HTERT RPE-1 (cell line): ENCODE data around the gene TLCD2.
"Not testable (repeated sequence)": the region's sequence is repeated elsewhere in the genome, so short reads cannot be mapped to it uniquely, and the experiment has no call there.

Source experiments
- in situ Hi-C: fragments of 300-500 bp; cut with MboI; formaldehyde crosslinking; loops from 4 replicates; pipeline ENCODE4 v1.14.3; 2020; ENCODE audit warnings: low sequenced_read_pairs

The TLCD2 gene

DNA sequence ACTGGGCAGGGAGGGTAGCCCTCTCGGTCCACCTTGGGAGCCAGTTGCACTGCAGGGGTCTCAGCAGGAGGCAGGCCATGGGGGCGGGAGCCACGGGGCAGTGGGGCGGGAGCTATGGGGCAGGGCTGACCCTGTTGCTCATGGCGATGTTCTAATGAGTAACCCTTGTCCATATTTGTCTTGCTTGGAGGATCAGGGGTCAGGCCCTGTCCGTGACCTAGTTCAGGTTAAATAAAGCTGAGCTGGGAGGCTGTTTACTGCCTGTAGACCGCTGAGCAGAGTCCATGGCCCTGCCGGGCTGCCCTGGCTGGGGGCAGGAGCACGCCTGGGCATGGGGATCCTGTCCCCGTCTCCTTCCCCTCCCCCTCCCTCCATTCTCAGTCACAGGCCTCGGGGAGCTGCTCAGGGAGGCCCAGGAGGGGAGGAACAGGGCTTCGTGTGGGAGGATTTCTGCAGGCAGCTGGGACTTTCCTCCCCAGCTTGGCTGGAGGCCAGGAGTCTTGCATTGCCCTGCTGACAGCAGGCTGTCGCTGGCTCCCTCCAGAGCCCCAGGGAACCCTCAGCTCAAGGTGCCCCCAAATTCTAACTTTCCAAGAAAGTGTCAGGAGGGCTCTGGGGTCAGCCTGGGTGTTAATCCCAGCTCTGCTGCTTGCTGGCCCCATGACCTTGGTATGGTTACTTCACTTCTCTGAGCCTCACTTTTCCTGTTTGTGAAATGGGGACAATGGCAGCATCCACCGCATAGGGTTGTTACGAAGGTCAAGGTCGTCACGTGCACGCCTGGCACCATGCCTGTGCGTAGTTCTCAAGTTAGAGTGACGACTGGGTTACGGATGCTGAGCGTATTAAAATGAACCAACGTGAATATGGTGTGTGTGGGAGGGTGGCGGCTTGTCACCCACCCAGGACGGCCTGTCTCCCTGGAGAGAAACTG, 26.4 kb upstream of the TLCD2 start:
- in situ Hi-C loops, result no loop called here

DNA sequence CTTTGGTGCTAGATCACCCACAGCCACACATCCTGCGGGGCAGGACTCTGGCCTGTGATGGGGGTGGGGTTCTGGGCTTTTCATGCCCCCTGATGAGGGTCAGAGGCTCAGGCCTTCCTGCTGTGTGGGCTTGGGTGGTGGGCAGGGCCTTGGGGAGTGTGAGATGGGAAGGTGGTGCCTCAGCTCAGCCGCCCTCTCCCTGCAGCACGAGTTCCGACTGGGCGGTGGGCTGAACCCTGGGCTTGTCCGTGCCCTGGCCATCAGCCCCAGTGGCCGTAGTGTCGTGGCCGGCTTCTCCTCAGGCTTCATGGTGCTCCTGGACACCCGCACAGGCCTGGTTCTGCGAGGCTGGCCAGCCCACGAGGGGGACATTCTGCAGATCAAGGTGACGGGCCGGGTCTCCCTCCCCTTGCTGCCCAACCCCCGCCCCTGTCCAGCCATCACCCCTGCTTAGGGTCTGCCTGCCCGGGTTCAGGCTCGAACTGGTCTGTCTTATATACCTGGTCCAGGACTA, 25.7 kb upstream of the TLCD2 start:
- in situ Hi-C loops, result no loop called here

DNA sequence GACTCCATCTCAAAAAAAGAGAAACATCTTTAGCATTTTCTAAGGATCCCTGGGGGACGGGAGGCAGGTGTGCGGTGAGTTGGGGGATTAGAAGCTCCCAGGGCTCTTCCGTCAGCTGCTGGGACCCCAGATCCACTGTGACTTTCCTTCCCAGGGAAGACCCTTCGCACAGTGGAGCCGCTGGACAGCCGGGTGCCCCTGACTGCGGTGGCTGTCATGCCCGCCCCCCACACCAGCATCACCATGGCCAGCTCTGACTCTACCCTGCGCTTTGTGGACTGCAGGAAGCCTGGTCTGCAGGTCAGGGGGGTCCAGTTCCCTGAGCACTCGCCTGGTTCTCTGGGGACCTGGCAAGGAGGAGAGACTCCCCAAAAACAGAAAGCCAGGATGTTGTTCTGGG, 25.2 kb upstream of the TLCD2 start:
- in situ Hi-C loops, result no loop called here

DNA sequence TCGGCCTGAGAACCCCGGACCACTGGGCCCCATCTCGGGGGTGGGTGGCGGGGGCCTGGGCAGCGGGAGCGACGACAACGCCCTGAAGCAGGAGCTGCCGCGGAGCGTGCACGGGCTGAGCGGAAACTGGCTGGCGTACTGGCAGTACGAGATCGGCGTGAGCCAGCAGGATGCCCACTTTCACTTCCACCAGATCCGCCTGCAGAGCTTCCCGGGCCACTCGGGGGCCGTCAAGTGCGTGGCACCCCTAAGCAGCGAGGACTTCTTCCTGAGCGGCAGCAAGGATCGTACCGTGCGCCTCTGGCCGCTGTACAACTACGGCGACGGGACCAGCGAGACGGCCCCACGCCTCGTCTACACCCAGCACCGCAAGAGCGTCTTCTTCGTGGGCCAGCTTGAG, 23.6 kb upstream of the TLCD2 start:
- in situ Hi-C loops, result no loop called here

DNA sequence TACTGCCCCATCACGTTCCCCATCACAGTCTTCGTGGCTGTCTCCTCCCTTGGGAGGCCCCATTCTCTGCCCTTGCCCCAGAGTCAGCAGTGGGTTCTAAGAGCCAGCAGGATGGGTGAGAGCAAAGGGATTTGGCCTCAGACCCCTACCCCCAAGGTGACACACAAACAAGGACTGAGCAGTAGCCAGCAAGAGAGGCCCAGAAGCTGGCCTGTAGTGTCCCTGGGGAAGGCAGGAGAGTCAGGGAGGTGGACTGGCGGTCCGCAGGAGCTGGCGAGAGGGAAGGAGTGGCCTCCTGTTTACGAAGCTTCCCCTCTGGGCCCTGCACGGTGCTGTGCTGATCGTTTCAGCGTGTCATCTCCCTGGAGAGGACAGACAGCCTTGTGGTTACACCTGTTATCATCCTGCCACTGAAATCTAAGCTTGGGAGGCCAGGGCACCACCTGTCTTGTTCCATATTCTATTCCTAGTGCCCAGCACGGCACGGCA, 22.7 kb upstream of the TLCD2 start:
- in situ Hi-C loops, result no loop called here

DNA sequence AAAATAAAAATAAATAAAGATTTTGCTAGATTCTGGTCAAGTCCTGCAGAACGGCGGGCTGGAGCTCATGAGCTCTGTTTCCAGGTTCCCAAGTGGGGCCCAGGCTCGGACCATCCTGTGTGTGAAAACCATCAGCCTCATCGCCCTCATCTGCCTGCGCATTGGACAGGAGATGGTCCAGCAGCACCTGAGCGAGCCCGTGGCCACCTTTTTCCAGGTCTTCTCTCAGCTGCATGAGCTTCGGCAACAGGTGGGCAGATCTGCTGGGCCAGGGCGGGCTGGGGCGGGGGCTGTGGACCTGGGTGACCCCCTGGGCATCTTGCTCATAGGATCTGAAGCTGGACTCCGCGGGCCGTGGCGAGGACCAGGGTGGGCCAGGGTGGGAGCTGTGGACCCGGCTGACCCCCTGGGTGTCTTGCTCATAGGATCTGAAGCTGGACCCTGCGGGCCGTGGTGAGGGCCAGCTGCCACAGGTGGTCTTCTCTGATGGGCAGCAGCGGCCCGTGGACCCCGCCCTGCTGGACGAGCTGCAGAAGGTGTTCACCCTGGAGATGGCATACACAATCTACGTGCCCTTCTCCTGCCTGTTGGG, 22.2 kb upstream of the TLCD2 start:
- in situ Hi-C loops, result no loop called here

DNA sequence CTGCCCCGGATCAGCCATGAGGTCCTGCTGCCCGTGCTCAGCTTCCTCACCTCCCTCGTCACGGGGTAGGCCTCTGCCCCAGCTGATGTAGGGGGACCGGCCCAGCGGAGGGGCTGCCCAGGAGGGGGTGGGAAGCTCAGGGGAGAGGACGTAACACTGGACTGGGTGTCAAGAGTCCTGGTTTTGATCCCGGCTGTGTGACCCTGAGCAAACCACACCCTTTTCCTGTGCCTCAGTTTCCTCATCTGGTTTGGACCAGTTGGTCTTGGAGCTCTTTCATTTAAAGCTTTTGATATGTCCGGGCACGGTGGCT, 21.0 kb upstream of the TLCD2 start:
- in situ Hi-C loops, result no loop called here

DNA sequence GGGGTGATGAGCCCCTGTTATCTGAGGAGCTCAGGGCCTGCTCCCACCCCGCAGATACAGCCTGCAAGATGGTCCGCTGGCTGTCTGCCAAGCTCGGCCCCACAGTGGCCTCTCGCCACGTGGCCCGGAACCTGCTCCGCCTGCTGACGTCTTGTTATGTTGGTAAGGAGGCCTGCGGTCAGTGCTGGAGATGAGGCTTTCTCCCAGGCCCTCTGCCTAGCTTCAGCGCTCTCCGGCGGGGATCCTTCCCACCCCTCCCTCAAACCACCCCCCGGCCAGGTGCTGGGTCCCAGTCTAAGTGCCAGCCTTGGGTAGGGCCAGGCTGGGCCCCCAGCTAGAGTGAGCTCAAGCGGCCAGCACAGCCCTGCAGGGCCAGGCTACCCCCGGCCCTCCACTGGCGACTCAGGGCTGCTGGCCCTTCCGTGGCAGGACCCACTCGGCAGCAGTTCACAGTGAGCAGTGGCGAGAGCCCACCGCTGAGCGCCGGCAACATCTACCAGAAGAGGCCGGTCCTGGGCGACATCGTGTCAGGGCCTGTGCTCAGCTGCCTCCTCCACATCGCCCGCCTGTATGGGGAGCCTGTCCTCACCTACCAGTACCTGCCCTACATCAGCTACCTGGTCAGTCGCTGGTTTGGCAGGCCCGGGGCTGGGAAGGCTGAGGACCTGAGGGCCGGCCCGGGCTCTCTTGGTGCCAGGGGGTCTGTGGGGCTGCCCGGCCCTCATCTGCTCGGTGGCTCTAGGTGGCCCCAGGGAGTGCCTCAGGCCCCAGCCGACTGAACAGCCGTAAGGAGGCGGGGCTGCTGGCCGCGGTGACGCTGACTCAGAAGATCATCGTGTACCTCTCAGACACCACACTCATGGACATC, 20.4 kb upstream of the TLCD2 start:
- in situ Hi-C loops, result no loop called here

DNA sequence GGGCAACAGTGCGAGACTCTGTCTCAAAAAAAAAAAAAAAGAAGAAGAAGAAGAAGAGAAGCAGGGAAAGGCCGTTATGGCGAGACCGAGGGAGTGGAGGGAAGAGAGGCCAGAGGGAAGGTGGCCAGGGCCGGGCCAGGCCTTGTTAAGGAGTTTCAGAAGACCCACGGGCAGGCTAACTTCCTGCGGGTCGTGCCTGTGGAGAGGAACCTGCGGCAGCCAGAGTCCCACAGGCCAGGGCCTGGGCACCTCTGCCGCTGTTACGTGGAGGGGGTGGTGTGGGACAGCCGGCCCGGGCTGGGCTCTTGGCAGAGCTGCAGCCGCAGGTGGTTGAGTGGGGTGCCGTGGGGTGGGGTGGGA, 19.8 kb upstream of the TLCD2 start:
- in situ Hi-C loops, result no loop called here

DNA sequence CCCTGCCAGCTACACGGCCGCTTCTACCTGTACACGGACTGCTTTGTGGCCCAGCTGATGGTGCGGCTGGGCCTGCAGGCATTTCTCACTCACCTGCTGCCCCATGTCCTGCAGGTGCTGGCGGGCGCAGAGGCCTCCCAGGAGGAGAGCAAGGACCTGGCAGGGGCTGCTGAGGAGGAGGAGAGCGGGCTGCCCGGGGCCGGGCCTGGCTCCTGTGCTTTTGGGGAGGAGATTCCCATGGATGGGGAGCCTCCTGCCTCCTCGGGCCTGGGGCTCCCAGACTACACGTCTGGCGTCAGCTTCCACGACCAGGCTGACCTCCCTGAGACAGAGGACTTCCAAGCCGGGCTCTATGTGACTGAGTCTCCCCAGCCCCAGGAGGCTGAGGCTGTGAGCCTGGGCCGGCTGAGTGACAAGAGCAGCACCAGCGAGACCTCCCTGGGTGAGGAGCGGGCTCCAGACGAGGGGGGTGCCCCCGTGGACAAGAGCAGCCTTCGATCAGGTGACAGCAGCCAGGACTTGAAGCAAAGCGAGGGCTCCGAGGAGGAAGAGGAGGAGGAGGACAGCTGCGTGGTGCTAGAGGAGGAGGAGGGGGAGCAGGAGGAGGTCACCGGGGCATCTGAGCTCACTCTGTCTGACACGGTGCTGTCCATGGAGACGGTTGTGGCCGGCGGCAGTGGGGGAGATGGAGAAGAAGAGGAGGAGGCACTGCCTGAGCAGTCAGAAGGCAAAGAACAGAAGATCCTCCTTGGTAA, 17.9 kb upstream of the TLCD2 start:
- in situ Hi-C loops, result no loop called here

DNA sequence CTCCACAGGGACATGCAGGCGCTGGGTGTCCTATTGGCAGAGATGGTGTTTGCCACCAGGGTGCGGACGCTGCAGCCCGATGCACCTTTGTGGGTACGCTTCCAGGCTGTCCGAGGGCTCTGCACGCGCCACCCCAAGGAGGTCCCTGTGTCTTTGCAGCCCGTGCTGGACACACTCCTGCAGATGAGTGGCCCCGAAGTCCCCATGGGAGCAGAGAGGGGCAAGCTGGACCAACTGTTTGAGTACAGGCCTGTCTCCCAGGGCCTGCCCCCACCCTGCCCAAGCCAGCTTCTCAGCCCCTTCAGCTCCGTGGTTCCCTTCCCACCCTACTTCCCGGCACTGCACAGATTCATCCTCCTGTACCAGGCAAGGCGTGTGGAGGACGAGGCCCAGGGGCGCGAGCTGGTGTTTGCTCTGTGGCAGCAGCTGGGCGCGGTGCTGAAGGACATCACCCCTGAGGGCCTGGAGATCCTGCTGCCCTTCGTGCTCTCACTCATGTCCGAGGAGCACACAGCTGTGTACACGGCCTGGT, 17.1 kb upstream of the TLCD2 start:
- in situ Hi-C loops, result no loop called here

DNA sequence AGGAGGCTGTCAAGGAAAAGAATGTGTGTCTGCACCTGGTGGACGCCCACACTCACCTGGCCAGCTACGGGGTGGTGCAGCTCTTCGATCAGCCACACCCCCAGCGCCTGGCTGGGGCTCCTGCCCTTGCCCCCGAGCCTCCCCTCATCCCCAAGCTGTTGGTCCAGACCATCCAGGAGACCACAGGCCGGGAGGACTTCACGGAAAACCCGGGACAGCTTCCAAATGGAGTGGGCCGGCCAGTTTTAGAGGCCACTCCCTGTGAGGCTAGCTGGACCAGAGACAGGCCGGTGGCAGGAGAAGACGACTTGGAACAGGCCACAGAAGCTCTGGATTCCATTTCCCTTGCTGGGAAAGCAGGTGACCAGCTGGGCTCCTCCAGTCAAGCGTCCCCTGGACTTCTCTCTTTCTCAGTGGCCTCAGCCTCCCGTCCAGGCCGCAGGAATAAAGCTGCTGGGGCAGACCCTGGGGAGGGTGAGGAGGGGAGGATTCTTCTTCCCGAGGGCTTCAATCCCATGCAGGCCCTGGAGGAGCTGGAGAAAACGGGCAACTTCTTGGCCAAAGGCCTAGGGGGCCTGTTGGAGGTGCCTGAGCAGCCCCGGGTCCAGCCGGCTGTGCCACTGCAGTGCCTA, 16.6 kb upstream of the TLCD2 start:
- in situ Hi-C loops, result no loop called here

DNA sequence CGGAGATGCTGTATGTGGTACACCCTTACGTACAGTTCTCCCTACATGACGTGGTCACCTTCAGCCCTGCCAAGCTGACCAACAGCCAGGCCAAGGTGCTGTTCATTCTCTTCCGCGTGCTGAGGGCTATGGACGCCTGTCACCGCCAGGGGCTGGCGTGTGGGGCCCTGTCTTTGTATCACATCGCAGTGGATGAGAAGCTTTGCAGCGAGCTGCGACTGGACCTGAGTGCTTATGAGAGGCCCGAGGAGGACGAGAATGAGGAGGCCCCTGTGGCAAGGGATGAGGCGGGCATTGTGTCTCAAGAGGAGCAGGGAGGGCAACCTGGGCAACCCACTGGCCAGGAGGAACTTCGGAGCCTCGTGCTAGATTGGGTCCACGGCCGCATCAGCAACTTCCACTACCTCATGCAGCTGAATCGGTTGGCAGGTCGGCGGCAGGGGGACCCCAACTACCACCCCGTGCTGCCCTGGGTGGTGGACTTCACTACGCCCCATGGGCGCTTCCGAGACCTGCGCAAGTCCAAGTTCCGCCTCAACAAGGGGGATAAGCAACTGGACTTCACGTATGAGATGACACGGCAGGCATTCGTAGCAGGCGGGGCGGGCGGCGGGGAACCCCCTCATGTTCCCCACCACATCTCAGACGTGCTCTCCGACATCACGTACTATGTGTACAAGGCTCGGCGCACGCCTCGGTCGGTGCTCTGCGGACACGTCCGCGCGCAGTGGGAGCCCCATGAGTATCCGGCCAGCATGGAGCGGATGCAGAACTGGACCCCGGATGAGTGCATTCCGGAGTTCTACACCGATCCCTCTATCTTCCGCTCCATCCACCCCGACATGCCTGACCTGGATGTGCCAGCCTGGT, 15.7 kb upstream of the TLCD2 start:
- in situ Hi-C loops, result no loop called here

DNA sequence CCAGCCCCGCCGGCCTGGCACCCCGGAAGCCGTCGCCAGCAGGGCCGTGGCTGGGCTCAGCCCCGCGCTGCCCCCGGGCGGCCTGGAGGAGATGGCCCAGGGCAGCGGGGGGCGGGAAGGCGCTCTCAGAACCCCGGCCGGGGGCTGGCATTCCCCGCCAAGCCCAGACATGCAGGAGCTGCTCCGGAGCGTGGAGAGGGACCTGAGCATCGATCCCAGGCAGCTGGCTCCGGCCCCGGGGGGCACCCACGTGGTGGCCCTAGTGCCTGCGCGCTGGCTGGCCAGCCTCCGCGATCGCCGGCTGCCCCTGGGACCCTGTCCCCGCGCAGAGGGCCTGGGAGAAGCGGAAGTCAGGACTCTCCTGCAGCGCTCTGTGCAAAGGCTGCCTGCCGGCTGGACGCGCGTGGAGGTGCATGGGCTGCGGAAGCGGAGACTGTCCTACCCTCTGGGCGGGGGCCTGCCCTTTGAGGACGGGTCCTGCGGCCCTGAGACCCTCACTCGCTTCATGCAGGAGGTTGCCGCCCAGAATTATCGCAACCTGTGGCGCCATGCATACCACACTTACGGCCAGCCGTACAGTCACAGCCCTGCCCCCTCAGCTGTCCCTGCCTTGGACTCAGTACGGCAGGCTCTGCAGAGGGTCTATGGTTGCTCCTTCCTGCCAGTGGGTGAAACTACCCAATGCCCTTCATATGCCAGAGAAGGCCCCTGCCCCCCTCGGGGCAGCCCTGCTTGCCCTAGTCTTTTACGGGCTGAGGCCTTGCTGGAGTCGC, 14.9 kb upstream of the TLCD2 start:
- in situ Hi-C loops, result no loop called here

DNA sequence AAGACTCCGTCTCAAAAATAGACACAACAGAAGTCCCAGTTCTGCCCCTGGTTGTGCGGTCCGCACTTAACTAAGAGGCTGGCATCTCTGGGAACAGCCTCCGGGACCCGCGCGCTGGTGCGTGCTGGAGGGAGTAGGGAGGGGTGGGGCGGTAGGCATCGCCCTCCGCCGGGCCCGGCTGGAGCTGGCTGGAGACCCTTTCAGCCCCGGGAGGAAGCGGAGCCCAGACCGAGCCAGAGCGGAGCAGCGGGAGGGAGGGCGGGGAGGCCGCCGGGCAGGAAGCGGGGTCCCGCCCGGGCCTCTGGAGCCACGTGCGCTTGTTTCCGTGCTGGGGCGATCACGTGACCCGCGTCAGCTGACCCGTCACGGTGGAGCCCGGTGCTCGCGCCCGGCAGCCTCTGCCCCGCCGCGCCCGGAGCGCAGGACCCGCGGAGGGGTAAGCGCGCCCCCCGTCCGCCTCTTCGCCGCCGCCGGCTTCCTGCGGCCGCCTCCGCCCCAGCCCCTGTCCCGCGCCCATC, 14.2 kb upstream of the TLCD2 start, which contains the start of gene WDR81:
WDR81 (plus strand) TSS at position 354 of the 518 bp plus-strand sequence. CDS start 256 bp downstream, outside the sequence.
- in situ Hi-C loops, result no loop called here

DNA sequence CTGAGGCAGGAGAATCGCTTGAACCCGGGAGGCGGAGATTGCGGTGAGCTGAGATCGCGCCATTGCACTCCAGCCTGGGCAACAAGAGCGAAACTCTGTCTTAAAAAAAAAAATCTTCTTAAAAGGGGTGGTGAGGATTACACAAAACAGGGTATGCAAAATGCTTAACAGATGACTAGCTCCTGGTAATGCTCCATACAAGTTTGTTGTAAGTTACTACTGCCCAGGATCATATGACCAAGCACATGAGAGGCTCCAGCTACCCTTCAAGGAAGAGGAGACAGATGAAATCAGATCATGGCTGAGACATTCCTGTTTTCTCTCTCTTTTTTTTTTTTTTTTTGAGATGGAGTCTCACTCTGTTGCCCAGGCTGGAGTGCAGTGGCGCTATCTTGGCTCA, 11.8 kb upstream of the TLCD2 start:
- in situ Hi-C loops, result not testable (repeated sequence)

DNA sequence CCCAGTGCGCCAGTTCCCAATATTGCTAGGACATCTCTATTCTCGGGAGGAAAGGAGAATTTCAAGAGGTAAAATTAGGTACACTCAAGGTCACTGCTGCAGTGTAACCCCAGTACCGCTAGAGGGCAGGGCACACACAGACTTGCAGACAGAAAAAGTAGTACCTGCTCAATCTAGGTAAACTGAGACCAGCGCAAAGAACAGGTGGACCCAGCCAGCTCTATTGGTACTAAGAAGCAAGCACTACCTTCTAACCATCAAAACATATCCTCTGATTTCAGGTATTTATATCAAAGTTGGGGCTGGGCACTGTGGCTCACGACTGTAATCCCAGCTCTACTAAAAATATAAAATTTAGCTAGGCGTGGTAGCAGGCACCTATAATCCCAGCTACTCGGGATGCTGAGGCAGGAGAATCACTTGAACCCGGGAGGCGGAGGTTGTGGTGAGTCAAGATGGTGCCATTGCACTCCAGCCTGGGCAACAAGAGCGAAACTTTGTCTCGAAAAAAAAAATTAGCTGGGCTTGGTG, 10.7 kb upstream of the TLCD2 start:
- in situ Hi-C loops, result no loop called here
